SK-N-DZ (cell line): ENCODE results near the gene UBN1.

Source experiments
- DNase-seq: peaks from one replicate; pipeline ENCODE4 v3.0.0-alpha.2; 2015; ENCODE audit warnings: low spot score

The UBN1 gene

GRCh38 chr16:4904108-4904941 is 57.0 kb downstream of the UBN1 start:
- DNase-seq: no peak

DNA sequence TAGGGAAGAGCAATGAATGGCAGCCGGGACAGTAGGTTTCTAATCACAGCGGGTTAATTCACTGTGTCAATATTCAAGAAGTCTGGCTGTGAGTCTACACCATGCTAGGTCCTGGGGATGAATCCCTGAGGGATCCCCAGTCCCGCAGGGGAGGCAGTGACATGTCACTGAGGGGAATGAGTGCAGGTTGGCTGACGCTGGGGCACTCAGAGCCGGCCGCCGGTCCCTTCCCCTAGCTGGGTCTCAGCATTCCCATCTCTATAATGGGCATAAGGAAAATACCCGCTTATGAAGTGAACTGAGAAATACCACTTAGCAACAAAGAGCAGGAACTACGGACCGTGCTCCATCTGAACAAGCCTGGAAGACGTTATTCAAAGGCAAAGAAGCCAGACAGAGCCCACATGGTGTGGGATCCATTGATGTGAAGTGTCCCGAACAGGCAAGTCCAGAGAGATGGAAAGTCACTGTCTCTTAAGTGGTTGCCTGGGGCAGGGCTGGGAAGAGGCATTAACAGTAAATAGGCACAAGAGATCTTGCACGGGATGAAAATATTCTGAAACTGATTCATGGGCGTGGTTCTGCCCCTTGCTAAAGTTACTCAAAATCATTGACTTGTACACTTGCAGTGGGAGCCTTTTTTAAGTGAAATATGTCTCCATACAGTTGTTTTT is 57.8 kb downstream of the UBN1 start:
- no peak for DNase-seq

DNA sequence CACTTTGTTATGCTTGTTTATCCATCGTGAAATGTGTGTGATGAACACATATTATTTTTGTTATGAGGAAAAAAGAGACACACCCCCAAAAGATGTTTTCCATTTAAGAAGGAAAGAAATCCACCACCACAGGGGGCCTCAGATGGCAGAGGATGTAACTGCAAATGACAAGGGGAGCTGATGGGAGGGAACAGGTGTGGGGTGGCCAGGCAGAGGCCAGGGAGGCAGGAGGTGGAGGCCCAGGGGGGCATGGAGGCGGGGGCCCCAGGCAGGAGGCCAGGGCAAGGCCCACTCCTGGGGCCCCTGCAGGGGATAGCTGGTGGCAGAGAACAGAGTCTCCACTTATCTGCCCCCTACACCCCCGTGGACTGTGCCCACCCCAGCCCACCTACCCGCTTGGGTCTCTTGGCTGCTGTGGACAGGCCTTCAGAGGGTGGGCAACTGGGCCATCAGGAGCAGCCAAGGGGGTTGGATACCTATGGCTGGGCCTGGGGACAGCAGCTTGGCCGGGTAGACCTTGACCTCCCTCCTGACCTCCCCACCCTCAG is 61.6 kb downstream of the UBN1 start:
- DNase-seq: no peak

GRCh38 chr16:4909825-4910224 is 62.5 kb downstream of the UBN1 start:
- no peak for DNase-seq

- no peak for DNase-seq
Observed at GRCh38 chr16:4910828-4911227, 63.5 kb downstream of the UBN1 start.

DNA sequence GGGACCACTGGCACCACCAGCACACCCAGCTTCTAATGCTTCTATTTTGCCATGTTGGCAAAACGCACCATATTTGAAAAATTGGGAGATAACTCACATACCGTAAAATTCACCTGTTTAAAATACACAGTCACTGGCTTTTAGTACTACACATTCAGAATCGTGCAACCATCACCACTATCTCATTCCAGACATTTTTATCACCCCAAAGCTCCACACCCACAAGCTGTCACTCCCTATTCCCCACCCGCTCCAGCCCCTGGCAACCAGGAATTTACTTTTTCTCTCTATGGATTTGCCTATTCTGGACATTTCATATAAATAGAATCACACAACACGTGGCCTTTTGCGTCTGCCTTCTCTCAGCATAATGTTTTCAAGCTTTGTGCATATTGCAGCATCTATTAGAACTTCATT is 64.7 kb downstream of the UBN1 start:
- no peak for DNase-seq

DNA sequence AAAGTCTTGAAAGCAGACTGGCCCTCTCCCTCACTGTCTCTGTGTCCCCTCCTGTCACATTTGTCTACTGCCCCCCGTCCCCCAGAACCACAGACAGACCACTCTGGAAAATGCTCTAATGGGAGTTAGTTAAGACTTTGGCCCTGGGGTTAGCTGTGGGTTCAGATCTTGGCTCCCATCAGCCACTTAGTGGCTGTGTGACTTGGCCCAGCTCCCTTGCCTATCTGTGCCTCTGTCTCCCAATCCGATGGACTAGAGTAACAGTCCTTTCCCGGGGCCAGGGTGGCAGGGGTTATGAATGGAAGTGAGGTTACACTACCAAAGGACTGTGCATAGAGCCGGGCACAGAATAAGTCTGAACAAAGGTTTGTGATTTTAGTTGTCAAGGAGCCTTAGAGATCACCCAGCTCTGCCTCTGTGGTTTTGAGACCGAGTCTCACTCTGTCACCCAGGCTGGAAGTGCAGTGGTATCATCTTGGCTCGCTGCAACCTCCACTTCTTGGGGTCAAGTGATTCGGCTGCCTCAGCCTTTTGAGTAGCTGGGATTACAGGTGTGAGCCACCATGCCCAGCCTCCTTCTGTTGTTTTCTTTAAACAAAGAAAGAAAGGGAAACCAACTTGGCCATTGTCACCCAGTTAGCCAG is 66.0 kb downstream of the UBN1 start:
- DNase-seq: no peak

GRCh38 chr16:4913774-4914525 is 66.7 kb downstream of the UBN1 start:
- DNase-seq: no peak

GRCh38 chr16:4914528-4915225 is 67.4 kb downstream of the UBN1 start:
- DNase-seq: no peak

DNA sequence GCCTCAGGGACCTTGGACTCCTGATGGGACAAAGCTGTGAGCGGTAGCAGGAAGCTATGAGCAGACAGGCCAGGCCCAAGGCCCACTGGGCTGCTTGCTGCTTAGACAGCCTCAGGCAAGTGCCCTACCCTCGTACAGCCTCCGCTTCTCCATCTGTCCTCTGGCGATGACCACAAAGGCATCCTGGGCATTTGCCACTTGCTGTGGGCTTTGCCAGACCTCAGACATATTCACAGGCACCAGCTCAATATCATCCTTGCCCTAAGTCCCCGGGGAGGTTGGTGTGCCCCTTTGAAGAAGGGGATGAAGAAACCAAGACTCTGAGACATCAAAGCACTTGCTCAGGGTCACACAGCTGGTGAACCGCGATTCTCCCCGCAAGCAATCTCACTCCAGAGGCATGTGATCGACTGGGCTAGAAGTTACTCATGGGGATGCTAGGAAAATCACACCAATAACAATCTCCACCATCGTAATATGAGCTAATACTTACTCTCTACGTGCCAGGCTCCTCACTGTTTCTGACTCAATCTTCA is 68.0 kb downstream of the UBN1 start:
- DNase-seq: no peak

DNA sequence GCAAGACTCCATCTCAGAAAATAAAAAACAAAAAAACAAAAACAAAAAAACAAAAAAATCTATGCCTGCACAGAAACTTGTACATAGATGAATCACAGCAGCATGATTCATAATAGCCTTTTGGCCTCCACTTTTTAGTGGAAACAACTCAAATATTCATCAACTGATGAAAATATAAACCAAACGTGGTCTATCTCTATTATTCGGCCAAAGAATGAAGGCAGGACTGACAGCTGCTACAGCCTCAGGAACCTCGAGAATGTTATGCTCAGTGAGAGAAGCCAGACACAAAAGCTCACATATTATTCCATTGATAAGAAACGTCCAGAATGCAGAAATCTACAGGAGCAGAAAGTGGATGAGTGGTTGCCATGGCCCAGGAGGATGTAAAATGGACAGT is 69.8 kb downstream of the UBN1 start:
- no peak for DNase-seq

GRCh38 chr16:4918781-4919251 is 71.5 kb downstream of the UBN1 start:
- DNase-seq: no peak

- no peak for DNase-seq
Observed at GRCh38 chr16:4920826-4921225, 73.5 kb downstream of the UBN1 start.

DNA sequence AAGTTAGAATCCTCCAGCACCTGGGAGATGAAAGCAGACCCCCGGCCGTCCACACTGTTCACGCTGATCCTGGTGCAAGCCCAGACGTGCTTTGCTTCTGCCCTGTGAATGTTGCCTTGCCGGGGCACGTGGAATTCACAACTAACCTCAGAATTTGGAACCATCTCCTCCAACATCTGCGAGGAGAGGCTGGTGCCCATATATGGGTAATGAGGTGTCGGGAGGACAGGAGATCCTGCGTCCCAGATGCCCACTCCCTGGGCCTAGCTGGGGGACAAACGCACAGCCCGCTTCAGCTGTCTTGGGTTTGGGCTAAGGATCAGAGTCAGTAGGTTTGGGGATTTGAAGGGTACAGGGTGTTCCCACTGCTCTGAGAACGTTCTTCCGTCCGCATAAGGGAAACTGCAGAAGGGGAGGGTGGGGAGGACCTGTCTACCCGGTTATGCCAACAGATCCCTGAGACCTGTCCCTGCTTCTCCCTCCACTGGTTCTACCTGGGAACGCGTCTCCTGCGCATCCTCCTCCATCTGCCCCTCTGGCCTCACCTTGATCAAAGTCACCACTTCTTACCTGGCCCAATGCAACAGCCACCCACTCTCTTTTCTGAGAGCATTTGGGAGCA is 75.6 kb downstream of the UBN1 start:
- DNase-seq: no peak

GRCh38 chr16:4923853-4924252 is 76.6 kb downstream of the UBN1 start:
- no peak for DNase-seq

GRCh38 chr16:4924593-4925292 is 77.5 kb downstream of the UBN1 start:
- no peak for DNase-seq

GRCh38 chr16:4925293-4925607 is 78.0 kb downstream of the UBN1 start:
- DNase-seq: no peak

DNA sequence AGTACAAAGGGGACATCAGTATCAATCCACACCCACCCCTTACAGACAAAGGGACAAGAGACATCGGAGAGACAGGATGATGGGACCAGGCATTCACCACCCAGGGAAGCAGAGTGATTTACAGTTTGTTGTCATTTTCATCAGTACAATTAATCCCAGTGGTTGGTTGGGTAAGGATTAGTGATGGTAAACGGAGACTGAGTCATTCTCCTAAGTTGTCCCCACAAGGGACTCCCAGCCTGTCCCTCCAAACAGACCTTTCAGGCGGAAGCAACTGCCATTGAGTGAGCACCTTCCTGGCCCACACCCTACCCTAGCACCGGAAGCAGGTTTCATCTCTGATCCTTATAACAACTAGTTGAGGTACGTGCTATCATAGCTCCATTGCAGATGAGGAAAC is 78.5 kb downstream of the UBN1 start:
- DNase-seq: no peak

- no peak for DNase-seq
Observed at GRCh38 chr16:4926928-4927327, 79.6 kb downstream of the UBN1 start.

- no peak for DNase-seq
Observed at GRCh38 chr16:4927661-4928060, 80.4 kb downstream of the UBN1 start.
